Stimulated activated CD4-positive, alpha-beta T cell treated with anti-CD3 and anti-CD28 coated beads, Interleukin-4, amount 100 ng/mL, for 1 hour (primary cell): ENCODE results near the gene FST.

Experiments used
- DNase-seq: peaks from one replicate; pipeline ENCODE4 v3.0.0-alpha.2; 2020

The FST gene

DNA sequence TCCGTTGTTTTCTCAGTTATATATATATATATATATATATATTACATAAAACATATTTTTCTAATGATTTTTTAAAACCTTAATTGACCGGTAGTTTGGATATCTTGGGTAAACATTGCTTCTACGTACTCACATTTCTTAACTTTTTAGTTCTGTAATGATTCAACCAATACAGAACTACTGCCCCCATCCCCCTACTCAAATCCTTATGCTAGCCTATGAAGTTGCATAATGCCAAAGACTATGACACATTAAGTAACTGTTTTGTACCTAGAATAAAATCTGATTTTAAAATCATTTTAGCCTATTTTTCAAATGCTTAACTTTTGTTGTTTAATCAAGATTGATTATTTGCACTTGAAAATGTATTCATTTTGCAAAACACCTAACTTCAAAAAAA lies 4.4 kb upstream of the FST start:
- no peak for DNase-seq

DNA sequence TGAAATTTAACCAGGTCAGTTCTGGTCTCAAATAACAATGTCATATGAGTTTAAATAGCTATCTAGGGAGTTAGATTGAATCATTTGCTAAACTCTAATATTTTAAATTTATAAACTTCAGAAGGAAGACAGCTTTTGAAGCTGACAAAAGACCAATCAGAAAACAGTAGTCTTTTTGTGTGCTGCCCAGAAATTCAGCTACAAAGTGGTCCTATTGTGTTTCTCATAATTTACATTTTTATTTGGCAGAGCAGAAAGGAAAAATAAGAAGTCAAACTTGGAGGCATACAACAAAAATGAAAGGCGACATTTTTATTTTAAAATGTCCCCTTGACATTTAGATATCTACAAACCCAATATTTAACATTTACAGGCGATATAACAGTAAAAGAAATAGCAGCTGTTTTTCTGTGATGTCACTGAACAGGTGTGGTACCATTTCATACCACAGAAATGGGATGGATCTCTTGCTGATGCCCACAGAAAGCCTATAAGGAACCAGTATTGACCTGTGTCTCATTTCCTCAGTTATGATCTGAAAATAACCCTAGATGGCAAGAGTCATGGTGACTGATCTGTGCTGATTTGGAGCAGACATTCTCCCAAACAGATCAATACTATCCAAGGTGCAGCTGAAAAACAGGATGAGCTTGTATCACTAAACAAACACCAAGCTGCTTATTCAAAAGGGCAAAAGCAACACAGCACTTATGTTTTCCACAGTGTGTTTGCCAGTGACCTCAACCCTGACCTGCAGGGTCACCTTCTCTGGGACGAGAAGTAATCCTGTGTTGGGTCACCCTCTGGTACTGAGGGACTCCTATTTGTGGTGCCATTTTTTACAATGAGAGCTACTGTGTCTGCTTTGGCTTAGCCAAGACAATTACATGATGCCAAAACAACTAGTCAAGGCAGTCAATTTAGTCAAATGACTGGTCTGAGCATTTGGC lies 3.6 kb upstream of the FST start:
- no peak for DNase-seq

DNA sequence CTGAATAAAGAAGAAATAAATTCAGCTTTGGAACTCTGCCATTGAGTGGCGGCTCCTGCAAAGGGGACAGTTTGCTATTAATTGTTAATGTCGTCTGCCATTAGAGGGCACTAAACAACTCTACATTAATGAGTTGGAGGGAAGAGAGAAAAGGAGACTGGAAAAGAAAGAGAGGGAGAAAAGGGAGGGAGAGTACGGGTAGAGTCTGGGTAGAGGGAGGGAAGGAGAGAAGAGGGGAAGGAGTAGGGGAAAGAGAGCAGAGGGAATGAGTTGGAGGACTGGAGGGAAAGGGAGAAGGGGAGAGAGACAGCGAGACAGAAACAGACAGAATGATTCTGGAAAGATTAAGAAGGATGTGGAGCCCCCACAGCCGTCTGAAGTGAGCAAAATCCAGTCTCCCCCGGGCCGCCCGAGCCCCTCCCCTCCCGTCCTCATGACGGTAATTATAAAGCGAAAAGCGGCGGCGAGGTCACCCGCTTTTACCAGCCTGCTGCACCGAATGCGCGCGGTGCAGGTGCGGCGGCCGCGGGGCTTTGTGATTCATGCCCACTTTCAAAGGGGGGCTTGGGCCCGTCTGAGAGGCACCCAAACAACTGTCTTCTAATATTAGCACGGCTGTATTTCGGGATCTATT lies 1.9 kb upstream of the FST start:
- DNase-seq = peak; percentile 13

DNA sequence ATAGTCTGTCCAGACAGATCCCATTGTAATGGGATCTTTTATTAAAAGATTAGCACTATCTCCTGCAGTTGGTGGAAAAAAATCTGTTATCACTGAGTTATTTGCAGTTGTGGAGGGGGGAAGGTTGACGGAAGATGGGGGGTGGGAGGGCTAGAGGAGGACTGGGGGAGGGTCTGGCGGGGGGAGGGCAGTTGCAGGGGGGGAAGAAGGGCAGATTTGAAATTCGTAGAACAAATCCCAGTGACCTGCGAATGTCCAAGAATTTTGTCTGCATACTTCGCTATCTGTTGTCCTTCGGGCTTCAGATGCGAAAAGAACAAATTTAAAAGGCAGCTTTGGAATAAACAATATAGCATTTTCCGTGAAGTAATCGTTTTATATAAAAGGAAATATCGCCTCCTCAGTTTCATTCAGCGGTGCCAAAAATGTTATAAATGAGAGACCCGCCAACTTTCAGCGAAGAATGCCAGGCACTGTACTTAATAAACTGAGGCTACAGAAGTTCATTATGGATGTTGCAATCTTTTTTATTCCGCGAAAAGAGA lies 1.3 kb upstream of the FST start:
- no peak for DNase-seq

GRCh38 chr5:53479590-53480415 lies 626 bp upstream of the FST start:
- DNase-seq = peak; percentile 39

GRCh38 chr5:53481159-53481886 lies 894 bp downstream of the FST start:
- no peak for DNase-seq

DNA sequence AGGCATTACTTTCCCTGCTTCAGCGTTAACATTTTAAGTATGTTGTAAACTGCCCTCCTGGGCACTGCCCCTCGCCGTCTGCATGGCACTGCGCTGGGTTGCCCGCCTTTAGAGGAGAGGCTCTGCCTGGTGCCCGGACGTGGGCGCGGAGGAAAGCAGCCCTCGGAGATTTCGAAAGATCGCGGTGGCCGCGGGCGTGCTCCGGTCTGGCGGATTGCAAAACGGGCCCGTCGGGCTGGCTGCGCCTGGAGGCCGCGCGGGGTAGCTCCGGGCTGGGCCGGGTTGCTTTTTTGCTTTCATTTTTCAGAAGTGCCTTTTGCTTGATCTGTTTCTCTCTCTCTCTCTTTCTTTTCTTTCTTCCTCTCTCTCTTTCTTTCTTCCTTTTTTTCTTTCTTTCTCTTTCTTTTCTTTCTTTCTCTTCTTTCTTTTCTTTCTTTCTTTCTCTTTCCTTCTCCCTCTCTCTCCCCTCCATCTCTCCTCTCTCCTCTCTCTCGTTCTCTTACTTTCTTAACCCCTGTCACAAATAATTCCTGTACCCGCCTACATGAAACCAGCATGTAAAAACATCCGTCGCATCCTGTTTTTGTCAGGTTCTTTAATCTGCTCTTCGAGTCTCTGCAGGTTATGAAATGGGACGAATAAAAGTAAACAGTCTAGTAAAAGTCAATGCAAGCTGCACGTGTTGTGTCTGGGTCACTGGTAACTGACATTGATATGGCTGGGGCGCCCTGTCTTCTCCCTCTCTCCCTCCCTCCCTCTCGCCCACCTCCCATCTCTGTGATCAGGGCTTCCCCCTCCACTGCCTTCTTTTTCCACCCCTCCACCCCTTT lies 1.7 kb downstream of the FST start:
- peak; percentile 57 for DNase-seq

DNA sequence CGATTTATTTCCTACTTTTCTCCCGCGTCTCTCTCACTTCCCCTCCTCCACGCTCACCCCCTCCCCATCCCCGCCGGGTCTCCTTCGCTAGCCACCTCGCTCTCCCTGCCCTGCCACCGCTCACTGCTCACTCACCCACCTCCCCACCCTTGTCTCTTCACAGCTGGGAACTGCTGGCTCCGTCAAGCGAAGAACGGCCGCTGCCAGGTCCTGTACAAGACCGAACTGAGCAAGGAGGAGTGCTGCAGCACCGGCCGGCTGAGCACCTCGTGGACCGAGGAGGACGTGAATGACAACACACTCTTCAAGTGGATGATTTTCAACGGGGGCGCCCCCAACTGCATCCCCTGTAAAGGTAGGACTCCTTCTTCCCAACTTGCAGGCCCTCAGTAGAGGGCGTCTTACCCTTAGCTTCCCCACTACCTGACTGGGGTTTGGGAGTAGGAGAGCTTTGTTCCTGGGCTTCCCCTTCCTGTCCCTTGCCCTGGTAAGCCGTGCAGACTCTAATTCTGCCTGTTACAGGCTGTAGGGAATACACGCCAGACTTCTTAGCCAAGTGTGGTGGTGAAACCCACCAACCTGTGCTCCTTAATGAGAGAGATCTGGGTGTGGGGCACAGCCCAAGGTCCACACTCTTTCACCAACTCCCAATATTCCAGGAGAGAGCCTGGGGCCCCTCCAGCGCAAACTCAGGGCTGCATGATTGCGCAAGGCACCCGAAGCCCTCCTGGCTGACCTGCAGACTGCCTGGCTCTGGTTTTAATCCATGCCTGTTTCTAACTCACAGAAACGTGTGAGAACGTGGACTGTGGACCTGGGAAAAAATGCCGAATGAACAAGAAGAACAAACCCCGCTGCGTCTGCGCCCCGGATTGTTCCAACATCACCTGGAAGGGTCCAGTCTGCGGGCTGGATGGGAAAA lies 2.5 kb downstream of the FST start:
- peak; percentile 11 for DNase-seq

DNA sequence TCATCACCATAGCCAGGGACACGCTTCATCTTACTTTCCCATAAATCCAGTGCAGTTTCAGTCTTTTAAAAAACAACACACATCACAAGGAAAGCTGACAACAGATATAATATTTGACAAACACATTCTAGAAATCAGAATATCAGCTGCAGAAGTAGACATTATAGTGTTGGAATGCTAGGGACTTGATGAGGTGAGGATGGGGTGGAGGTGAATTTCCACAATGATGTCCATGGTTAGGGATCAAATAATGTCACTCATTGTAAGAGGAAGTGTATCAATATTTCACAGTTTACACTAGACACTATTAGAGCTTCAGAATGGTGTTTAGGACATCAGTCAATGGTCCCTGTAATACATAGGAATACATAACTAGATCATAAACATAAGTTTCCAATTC lies 7.0 kb downstream of the FST start:
- no peak for DNase-seq

DNA sequence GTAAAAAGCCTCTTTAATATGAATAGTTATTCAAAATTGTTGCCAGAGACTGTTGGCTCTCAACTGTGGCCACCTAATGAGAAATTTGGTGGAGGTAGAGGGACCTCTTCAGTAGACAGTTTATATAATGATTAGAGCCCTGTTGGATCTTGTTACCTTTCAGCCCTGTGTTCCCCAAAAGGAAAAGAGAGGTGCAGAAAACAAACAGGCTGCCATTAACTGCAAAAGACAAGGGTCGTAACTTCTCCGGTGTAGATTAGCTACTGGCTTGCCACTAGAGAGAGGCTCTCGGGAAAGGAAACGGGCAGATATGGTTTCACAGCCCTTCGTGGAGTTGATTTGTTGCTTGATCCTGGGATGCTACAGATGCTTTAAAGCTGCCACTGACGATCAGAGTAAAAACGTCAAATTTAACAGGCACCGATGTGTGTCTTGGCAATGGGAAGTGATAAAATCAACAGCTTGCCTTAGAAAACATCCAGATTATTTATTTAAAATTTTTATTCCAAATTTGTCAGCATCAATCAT lies 7.8 kb downstream of the FST start:
- no peak for DNase-seq

DNA sequence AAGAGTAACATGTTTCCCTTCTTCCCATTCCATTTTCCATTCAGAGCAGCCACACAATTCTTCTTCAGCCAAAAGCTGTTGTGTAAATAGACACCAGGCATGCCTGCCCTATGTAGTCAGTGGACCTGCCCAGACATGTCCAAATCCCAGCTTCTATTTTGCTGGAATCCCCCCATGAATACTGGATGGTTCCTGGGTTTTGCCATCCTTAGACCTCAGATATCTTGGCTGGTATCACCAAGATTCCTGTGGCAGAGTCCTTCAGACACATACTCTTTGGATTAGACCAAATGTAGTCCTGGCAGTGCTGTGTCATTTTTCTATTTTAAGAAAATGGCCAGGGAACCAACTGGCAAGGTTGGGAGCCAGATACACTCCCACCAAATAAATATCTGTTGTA lies 10.3 kb downstream of the FST start:
- no peak for DNase-seq

GRCh38 chr5:53501054-53501453 lies 20.6 kb downstream of the FST start:
- DNase-seq = no peak

- DNase-seq = no peak
These were observed 23.3 kb downstream of the FST start for GRCh38 chr5:53503562-53504218.

GRCh38 chr5:53507013-53507412 lies 26.6 kb downstream of the FST start:
- no peak for DNase-seq

- DNase-seq = no peak
These were observed 27.7 kb downstream of the FST start for GRCh38 chr5:53508125-53508524.

DNA sequence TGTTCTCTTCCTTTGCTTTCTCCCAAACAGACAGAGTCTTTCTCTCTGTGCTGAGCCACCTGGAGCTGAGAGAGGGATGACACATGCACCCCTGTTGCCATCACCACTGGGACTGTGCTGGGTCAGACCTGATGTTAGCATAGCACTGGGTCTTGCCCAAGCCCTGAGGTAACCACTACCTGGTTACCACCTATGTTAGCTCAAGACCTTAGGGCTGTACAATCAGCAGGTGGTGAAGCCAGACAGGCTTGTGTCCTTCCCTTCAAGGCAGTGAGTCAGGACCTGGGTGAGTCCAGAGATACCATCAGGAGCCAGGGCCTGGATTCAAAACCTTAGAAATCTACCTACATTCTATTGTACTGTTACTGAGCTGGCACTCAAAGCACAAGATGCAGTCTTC lies 32.1 kb downstream of the FST start:
- DNase-seq = no peak

DNA sequence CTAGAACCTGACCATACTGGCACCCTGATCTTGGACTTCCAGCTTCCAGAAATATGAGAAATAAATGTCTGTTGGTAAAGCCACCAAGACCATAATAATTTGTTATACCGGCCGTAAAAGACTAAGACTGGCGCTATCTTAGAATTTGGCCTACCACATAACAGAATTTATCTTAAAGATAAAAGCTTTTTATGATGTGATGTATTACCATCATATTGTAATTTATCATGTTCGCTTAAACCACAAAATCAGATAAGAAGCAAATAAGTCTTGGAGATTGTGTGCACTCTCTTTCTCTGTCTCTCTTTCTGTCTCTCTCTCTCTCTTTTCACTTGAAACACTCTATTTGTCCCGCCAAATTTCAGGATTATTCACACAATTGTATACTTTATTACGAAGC lies 35.6 kb downstream of the FST start:
- no peak for DNase-seq

DNA sequence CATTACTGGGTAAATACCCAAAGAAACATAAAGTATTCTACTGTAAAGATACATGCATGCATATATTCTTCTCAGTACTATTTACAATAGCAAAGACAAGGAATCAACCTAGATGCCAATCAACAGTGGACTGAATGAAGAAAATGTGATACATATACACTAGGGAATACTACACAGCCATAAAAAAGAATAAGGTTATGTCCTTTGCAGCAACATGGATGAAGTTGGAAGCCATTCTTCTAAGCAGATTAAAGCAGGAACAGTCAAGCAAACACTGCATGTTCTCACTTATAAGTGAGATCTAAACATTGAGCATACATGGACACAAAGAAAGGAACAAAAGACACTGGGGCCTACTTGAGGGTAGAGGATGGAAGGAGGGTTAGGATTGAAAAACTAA lies 40.4 kb downstream of the FST start:
- no peak for DNase-seq
